HG03457 (cell line): ENCODE results near the gene SIX2.
"Not testable (repeated sequence)": the region's sequence is repeated elsewhere in the genome, so short reads cannot be mapped to it uniquely, and the experiment has no call there.

Experiments
- ATAC-seq: cut with Tn5 transposase; IDR thresholded peaks from one replicate; pipeline ENCODE4 v1.9.1; 2021; ENCODE audit warnings: moderate number of reproducible peaks; ENCODE audit not compliant: unreplicated experiment

Gene SIX2

DNA sequence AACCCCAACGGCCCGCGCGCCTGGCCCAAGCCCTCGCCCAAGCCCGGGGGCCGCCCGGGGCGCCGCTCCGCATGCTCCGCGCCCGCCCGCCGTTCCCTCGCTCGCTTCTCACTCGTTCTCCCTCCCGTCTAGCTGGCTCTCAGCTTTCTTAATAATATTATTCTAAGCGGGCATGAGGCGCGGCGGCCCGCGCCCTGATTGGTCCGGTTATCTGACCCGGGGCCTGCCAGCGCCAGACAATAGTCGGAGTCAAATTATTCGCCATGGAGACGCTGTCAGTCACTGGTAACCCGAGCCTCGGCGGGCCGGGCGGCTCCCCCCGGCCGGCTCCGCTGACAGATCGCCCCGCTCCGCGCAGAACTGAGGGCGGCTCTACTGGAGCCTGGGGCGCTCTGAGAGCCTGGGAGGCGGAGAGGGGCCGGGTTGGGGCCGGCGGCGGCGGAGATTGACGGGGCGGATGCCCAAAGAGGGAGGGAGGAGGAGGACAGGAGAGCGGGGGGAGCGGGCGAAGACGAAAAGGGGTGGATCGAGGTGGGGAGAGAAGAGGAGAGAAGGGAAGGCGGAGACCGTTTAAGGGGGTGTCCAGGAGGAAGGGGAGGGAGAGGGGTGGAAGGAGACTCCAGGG, at the start of gene SIX2:
Gene SIX2, minus strand, starts transcription at position 150 of the 625 bp plus-strand sequence. CDS start 342 bp downstream, outside the sequence.
- ATAC-seq = no peak

DNA sequence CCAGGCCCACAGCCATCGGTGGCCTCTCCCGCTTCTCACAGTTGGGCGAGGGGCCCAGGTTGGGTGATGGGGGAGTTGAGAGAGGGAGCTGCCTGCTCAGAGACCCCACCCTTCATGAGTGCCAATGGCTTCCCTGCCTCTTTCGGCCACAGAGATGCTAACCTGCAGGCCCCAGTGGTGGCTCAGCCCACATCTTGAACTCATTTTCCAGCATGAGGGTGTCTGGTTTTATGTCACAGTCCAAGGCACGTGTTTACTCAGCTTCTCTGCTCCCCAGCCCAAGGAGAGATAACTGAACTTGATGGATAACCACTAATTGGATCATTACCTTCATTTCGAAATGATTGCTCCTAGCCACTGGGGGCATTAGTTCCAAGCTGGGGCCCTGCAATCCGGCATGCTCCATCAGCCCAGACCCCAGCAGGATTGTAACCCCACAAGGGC, 45.9 kb upstream of the SIX2 start:
- no peak for ATAC-seq

DNA sequence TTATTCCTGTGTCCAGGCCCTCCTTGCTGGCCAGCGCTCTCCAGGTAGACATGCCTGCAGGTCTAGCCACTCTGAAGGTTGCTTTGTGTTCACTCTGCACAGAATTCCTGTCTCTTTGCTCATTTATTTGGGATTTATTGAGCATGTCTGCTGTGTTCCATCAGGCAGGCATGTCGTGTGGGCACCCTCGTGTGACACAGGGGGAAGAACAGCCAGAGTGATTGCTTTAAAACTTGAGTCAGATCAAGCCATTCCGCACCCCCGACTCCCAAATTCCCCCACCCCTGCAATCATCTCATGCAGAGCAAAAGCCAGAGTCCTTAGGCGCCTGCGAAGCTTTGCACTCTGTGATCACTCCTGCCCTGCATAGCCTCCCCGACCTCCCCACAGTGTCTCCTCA, 44.7 kb upstream of the SIX2 start:
- ATAC-seq = no peak

DNA sequence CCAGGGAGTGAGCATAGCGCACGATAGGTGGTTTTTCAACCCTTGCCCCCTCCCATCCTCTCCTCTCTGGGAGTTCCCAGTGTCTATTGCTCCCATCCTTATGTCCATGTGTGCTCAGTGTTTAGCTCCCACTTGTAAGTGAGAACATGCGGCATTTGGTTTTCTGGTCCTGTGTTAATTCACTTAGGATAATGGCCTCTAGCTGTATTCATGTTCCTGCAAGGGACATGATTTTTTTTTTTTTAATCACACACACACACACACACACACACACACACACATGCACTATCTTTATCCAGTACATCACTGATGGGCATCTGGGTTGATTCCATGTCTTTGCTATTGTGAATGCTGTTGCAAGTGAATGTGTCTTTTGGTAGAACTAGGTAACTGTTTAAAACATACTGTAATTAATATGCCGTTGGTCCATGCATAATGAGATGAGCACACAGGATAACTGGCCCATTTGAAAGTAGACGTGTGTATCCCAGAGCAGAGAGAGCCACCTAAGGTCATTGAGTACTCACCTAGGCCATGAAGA, 43.2 kb upstream of the SIX2 start:
- no peak for ATAC-seq

DNA sequence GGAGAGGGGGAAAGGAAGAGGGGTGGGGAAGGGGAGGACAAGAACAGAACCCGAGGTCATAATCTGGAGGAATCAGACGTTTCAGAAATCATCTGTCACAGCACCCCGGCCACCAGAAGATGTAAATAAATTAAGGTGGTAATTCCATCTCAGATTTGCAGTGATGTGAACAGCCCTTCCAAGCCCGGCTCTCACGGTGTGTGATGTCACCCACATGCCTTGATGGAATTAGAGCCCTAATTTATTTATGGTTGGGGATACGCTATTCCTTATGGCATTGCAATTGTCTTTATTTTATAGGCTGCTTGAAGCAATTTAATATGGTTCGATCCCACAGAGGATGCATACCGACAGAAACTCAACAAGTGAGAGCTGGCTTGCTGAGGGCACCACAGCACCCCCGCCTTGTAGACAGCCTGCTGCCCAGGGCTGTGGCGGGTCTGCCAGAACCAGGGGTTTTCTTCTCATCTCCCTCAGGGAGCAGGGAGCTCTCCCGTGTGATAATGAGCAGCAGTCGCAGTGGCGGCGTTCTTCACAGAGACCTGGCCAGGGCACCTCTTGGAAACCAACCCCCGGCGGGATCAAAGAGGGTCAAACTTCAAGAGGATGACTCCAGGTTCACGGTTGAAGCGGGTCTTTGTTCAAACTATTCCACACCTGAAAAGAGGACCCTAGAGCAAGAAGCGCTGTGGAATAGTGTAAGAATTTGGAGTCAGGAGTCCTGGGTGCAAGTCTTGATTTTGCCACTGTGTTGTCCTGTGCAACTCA, 40.5 kb upstream of the SIX2 start:
- no peak for ATAC-seq

DNA sequence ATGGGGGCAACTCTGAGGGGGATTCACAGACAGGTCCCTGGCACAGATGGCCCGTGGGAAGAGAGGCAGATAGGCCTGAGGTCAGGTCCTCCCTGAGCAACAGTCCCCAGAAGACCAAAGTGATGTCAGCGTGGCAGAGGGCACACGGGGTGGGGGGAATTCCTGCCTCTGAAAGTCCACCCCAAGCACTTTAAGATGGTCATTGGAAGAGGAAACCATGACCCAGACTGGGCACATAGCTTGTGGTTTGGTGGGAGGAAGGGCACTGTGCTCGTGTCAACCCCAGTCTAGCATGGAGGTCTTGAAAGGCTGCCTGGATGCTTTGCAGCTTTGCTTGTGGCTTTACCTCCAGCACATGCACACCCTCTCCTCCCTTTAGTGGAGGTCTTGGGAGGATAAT, 38.0 kb upstream of the SIX2 start:
- no peak for ATAC-seq

DNA sequence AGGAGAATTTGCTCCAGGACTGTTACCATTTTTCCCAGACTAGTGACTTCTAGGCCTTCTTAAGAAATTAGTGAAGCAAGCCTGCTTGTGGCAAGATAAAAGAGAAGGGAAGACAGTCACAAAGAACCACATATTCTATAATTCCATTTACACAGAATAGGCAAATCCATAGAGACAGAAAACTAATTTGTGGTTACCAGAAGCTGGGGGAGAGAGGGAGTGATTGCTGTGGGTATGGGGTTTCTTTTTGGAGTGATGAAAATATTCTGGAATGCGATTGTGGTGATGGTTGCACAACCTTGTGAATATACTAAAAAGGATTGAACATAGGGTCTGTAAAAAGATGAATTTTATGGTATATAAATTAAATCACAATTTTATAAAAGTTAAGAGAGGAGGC, 37.5 kb upstream of the SIX2 start:
- ATAC-seq = no peak

DNA sequence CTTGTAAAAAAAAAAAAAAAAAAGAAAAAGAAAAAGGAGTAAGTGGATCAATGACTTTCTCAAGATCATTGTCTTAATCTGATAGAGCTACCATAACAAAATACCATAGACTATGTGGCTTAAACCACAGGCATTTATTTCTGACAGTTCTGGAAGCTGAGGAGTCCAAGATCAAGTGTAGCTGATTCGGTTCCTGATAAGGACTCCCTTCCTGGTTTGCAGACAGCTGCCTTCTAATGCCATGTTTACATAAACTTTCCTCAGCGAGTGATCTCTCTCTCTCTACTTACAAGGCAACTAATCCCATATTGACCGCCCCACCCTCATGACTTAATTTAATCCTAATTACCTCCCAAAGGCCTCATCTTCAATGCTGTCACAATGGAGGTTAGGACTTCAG, 36.5 kb upstream of the SIX2 start:
- ATAC-seq = no peak

DNA sequence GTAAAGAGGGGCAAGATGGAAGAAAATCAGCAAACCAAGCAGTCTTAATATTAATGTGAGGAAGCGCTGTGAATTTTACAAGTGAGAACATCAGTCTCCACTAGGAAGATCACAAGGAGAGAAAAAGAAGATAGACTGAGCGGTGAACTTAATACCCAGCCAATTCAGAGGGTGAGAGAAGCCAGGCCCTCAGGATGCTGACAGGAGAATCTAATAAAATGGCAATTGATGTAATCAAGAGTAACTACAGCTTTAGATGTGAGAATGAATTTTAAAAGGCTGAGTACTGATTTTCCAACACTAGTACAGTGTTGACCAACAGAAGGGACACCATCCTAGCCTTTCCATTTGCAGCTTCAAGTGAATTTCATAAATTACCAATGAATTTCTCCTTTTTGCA, 35.7 kb upstream of the SIX2 start:
- no peak for ATAC-seq

DNA sequence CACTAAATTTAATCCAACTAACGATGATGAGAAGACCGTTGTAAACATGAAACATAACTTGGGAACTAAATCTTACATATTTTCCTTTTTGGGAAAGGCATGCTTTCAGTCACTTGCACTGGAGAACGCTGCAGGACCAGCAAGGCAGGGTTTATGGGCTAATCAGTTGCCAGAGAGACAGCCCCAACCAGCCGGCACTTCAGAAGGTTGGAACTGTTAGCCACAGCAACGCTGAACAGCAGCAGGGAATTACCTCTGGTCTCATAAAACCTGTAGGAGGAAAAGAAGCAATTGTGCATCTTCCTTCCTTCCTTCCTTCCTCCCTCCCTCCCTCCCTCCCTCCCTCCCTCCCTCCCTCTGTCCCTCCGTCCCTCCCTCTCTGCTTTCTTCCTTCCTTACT, 33.9 kb upstream of the SIX2 start:
- no peak for ATAC-seq

DNA sequence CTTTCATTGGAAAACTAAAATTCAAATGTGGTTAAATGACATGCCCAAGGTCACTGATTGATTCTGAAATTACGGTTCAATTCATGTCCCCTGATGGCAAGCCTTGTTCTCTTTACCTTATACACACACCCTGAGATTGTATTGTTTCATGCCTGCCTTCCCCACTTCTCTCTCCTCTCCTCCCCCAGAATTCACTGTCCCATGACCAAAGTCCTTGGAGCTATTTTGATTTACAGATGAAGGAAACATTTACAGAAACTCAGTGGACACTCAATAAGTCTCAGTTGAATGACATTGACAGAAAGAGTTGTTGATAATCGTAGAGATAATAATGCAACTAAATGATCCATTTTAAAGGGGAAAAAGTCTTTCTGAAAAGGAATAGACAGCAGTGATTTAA, 33.1 kb upstream of the SIX2 start:
- ATAC-seq = no peak

DNA sequence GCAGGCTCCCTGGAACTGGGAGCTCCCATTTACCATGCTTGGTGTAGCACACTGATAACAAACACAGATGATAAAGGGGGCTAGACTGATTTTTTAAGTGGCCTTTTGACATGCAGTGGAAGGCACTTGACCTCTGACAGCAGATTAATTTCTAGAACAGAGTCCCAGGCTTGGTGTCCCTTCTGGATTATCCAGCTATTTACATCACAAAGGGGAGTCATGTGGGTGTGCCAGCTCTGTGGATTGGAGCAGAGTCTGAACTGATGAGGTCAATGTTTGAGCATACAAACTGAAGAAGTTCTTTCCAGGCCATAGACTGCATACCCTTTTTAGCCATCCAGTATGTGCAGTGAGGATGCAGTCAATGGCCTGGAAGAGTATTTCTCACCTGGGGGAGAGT, 31.5 kb upstream of the SIX2 start:
- ATAC-seq = no peak

DNA sequence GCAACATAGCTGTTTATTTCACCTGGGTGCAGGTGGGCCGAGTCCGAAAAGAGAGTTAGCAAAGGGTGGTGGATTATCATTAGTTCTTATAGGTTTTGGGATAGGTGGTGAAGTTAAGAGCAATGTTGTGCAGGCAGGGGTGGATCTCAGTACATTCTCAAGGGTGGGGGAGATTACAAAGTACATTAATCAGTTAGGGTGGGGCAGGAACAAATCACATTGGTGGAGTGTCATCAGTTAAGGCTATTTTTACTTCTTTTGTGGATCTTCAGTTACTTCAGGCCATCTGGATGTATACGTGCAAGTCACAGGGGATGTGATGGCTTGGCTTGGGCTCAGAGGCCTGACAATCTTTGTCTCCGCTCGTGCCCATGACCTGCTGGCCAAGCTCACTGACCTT, 30.6 kb upstream of the SIX2 start:
- ATAC-seq = not testable (repeated sequence)

DNA sequence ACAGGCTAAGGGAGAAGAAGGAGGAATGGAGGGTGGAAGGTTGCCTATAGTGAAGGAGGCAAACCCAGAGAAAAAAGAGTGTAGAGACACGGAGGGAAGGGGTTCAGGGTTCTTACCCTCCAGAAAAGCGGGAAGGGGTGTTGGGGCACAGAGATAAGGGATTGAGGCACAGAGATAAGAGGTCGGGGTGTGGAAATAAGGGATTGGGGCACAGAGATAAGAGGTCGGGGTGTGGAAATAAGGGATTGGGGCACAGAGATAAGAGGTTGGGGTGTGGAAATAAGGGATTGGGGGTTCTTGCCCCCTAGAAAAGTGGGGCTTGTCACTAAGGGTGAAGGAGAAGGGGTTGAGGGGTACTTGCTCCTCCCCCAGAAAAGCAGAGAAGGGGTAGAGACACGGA, 29.6 kb upstream of the SIX2 start:
- not testable (repeated sequence) for ATAC-seq

DNA sequence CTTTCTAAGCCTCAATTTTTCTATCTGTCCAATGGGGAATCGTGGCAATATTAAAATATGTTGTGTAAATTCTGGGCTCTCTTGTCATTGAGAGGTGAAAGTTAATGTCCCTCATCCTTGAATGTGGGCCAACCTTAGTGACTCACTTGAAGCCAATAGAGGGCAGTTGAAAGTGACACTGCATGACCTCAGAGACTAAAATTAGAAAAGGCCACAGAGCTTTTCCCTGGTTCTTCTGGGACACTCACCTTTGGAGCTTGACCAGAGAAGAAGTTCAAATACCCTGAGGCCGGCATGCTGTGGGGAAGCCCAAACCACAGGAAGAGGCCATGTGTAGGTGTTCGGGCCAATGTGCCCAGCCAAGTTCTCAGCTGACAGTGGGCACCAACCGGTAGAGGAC, 24.1 kb upstream of the SIX2 start:
- ATAC-seq = no peak

DNA sequence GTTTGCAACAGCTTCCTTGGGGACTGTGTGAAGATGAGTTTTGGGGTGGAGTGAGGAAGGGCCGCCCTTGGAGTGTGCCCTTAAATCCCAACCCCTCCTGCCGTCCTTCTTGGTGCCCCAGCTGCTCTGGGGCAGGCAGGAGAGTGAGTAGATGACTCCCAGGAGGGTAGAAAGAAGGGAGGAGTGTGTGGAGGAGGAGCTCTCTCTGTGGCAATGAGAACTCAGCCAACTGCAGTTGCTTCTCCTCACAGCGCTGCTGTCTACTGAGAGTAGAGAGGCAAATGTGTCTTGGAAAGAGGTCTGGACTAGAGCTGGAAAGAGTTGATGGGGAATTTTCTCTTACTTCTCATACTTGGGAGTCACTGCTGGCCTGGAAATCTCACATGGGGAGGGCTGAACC, 21.8 kb upstream of the SIX2 start:
- ATAC-seq = no peak

DNA sequence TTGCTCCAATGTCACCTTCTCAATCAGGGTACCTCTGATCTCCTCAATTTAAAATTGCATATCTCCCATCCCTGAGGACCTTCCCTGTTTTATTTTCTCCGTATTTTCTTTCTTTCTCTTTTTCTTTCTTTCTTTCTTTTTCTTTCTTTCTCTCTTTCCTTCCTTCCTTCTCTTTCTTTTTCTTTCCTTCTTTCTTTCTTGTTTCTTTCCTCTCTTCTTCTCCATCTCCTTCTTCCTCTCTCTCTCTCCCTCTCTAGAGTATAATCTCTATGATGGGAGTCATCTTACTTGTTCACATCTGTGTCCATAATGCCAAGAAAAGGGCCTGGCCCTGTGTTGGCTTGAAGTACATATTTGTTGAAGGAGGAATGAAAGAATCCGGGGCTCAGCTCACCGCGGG, 21.3 kb upstream of the SIX2 start:
- ATAC-seq = no peak

DNA sequence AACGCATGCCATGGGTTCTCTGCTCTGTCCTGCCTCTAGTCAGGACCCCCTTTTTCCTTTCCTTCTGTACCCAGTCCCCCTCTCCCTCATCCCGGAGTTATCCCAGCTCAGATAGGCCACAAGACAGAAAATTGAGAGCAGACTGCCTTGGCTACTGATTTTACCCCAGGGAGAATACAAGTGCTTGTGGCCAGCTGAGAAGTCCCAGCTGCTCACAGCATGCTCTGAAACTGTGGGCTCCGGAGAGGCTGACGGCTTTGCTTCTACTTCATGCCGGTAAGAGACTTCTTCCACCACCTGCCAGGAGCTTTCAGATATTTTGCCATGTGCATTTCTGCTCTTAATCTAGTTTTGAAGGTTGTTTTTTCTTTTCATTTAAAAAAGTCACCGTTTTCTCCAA, 20.0 kb upstream of the SIX2 start:
- ATAC-seq = no peak

DNA sequence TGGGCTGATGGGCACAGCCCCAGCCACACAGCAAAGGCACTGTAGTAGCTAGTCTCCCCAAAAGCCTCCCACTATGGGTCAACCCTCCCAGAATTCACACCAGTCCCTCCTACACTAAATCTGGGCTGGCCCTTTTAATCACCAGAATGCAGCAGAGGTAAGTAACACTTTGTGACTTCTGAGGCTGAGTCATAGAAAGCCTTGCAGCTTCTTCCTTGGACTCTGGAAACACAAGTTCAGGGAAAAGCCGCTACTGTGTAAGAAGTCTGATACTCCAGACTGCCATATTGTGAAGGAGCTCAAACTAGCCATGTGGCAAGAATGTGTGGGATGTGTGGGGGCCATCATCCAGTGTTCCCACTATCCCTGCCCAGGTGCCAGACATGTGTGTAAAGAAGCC, 19.0 kb upstream of the SIX2 start:
- ATAC-seq = no peak

DNA sequence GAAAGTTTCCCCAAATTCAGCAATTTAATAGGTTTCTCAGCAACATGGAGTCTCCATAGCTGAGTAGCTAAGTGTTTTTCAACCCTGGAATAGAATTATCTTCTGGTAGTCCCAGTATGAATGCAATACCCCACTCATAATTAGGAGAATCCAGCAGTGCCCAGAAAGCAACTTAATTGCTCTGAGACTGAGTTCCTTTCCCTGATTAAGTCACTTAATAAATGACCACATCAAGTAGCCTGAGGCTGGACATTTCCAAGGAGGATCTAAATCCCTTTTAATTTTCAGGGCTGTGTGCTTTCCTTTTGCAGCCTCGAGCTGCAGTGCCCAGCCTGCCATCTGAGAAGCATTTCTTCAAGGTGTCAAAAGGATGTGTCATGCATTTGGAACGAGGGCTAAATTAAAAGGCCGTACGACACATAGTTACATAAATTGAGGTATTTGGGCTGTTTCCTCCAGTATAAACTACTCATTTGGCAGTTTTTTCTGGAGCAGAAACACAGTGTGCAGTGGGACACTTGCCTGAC, 17.7 kb upstream of the SIX2 start:
- no peak for ATAC-seq

DNA sequence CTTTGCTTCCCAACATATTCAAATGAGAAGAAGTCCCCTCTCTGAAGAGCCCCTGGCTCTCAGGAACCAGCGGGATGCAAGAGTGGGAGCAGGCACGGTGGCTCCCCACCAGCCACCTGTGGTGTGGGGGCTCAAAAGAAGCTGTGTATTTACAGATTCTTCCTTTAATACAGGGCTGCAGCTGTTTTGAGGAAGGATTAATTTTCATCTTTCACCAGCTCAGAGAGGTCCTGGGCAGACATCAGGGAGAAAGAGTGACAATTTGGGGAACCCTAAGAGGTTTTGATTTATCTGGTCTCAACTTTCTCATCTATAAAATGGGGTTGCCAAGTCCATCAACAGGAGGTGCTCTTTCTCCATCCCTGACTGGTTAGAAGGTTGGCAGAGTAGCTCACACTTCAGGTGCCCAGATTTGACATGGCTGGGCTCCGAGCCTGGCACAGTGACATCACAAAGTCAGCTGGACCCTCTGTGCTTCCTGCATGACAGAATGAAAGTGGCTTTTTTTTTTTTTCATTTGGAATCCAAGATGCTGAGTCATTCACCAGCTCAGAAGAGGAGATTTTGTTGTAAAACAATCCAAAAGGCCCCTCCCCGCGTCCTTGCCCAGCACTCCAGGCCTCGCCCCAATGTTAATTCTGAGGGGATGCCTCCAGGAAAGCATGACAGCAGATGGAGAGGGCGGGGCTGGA, 15.5 kb upstream of the SIX2 start:
- ATAC-seq = no peak

DNA sequence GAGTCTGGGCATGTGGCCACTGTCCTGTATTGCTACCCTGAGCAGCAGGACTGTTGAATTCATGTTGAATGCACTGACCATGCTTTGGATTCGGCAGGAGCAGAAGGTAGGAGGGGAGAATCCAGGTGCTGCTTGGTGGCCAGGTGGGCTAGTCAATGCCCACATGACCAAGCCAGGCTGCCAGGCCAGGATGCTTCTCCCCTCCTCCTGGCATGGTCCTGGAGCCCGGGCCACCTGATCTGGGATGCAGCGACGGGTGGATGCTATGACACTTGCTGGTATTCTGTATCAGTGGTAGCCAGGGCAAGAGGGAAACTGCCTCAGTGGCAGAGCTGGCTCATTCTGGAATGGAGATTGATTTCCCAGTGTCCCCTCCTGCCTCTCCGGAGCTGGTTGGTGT, 14.8 kb upstream of the SIX2 start:
- no peak for ATAC-seq
